ENCODE measurements around the gene CHST2. TPM values are rescaled to one million over a fixed set of nuclear protein-coding genes. Genes with fewer than 3 reads are reported as not detected.
"Not testable (repeated sequence)": the region's sequence is repeated elsewhere in the genome, so short reads cannot be mapped to it uniquely, and the experiment has no call there.

The CHST2 gene
- 10 to 100 TPM in 2 of 4 donors, 1 to 10 TPM in 2; 4.1 to 18.9 (median 12.3) TPM for total RNA-seq

GRCh38 chr3:143119009-143119914, at the start of gene CHST2:
Gene CHST2, plus strand, starts transcription at chr3:143119771. Its CDS starts 1,046 bp downstream, at chr3:143120817.
- DNase-seq (ENCODE audit: low spot score) (no peak), ATAC-seq (ENCODE audit: low FRiP score) (peak; percentile 83)
- TF ChIP-seq CTCF (IDR thresholded peaks at IDR 0.05): no peak

GRCh38 chr3:143070977-143071551, 48.5 kb upstream of the CHST2 start:
- no peak for TF ChIP-seq CTCF (IDR thresholded peaks at IDR 0.05)
- DNase-seq (ENCODE audit: low spot score): no peak
- no peak for ATAC-seq (ENCODE audit: low FRiP score)

- no peak for TF ChIP-seq CTCF (IDR thresholded peaks at IDR 0.05)
- ATAC-seq (ENCODE audit: low FRiP score): no peak
- DNase-seq (ENCODE audit: low spot score): no peak
Observed at GRCh38 chr3:143071776-143072175, 47.8 kb upstream of the CHST2 start.

- ATAC-seq (ENCODE audit: low FRiP score); DNase-seq (ENCODE audit: low spot score): not testable (repeated sequence)
Observed at GRCh38 chr3:143072298-143073020, 47.1 kb upstream of the CHST2 start.

- ATAC-seq (ENCODE audit: low FRiP score); DNase-seq (ENCODE audit: low spot score): not testable (repeated sequence)
Observed at GRCh38 chr3:143073541-143073940, 46.0 kb upstream of the CHST2 start.

- not testable (repeated sequence) for ATAC-seq (ENCODE audit: low FRiP score); DNase-seq (ENCODE audit: low spot score)
Observed at GRCh38 chr3:143073983-143074382, 45.6 kb upstream of the CHST2 start.

GRCh38 chr3:143078883-143079282, 40.7 kb upstream of the CHST2 start:
- TF ChIP-seq CTCF (IDR thresholded peaks at IDR 0.05): no peak
- no peak for DNase-seq (ENCODE audit: low spot score)
- no peak for ATAC-seq (ENCODE audit: low FRiP score)

GRCh38 chr3:143080196-143080595, 39.4 kb upstream of the CHST2 start:
- ATAC-seq (ENCODE audit: low FRiP score) (no peak), DNase-seq (ENCODE audit: low spot score) (no peak)
- TF ChIP-seq CTCF (IDR thresholded peaks at IDR 0.05): no peak

Measured in omental fat pad (tissue), 4 donors.